ENCODE results near the gene ZBTB6. TPM values are rescaled to one million over a fixed set of nuclear protein-coding genes. Genes with fewer than 3 reads are reported as not detected.

The ZBTB6 gene
- total and polyA plus RNA-seq, 2 of the 13 experiments (the other 11 are each of a cell fraction or from before 2014, with no cell fraction given) = 3.7 to 7.1 TPM

DNA sequence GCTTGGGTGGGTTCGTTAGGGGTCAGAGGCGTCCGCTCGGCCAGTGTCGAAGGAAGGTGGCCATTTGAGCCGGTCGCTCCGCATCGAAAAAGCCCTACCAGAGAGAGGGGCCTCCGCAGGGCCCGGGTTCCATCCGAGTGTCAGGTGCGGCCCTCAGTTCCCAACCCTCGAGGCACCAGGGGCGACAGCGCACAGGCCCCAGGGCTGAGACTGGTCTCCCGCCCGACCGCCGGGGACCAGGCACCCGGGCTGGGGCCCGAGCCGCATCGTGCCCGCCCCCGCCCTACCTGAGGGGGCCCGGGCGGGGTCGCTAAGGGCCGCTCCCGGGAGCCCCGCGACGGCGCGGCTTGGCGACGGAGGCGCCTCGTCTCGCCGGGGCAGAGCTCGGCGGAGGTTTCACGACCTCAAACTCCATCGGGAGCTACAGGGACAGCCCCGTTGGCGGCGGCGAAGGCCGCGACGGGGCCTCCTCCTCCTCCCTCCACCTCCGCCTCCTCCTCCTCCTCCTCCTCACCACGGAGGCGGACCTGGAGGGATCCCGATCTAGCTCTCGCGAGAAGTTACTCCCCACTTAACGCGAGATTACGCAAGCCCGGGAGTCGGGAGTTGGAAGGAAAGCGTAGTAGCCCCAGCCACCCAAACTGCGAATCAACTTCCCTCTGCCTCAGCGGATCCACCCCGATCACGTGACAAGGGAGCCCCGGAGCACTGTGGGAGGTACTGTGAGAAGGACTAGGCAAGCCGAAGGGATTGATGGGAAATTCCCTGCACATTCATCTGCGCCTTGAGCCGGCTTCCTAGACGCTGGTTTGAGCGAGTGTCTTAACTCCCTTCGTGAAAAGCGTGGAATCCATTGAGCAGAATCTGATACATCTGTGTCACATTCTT lies 8.1 kb downstream of the ZBTB6 start, which contains the start of gene RC3H2 (continued):
- TF ChIP-seq, protein P1, sequence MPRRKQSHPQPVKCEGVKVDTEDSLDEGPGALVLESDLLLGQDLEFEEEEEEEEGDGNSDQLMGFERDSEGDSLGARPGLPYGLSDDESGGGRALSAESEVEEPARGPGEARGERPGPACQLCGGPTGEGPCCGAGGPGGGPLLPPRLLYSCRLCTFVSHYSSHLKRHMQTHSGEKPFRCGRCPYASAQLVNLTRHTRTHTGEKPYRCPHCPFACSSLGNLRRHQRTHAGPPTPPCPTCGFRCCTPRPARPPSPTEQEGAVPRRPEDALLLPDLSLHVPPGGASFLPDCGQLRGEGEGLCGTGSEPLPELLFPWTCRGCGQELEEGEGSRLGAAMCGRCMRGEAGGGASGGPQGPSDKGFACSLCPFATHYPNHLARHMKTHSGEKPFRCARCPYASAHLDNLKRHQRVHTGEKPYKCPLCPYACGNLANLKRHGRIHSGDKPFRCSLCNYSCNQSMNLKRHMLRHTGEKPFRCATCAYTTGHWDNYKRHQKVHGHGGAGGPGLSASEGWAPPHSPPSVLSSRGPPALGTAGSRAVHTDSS (CRISPR knock-in tag; conservative IDR thresholded peaks at IDR 0.05) = no peak
- TF ChIP-seq FOXK2 (IDR thresholded peaks at IDR 0.05) (0 out of 2 replicates have a peak, but pooled peaks have one; percentile 40), ZNF547 (CRISPR knock-in tag; IDR thresholded peaks at IDR 0.05) (no peak), RXRB (CRISPR knock-in tag; IDR thresholded peaks at IDR 0.05; ENCODE audit: borderline replicate concordance) (peak; percentile 41; the same call in 1 of the 2 replicates), ZNF670 (CRISPR knock-in tag; IDR thresholded peaks at IDR 0.05; ENCODE audit: borderline replicate concordance) (peak; percentile 35; the same call in 1 of the 2 replicates), TSC22D2 (CRISPR knock-in tag; IDR thresholded peaks at IDR 0.05; ENCODE audit: borderline replicate concordance) (no peak), EED (CRISPR knock-in tag; IDR thresholded peaks at IDR 0.05) (no peak), DPF2 (CRISPR knock-in tag; IDR thresholded peaks at IDR 0.05; ENCODE audit: borderline replicate concordance, low read depth) (no peak), ZBTB3 (CRISPR knock-in tag; IDR thresholded peaks at IDR 0.05; ENCODE audit: borderline replicate concordance, low read depth) (no peak), KDM4B (CRISPR knock-in tag; IDR thresholded peaks at IDR 0.05) (peak; percentile 49; the same call in 1 of the 2 replicates), SMARCE1 (IDR thresholded peaks at IDR 0.05; ENCODE audit: borderline replicate concordance) (no peak), ZNF775 (CRISPR knock-in tag; IDR thresholded peaks at IDR 0.05; ENCODE audit: borderline replicate concordance) (0 out of 2 replicates have a peak, but pooled peaks have one; percentile 27), THAP11 (CRISPR knock-in tag; IDR thresholded peaks at IDR 0.05) (peak; percentile 92), ZSCAN20 (CRISPR knock-in tag; IDR thresholded peaks at IDR 0.05; ENCODE audit: borderline replicate concordance) (peak; percentile 82; the same call in 1 of the 2 replicates), TARDBP (CRISPR knock-in tag; IDR thresholded peaks at IDR 0.05) (peak; percentile 48; the same call in 1 of the 2 replicates), ELF4 (CRISPR knock-in tag; IDR thresholded peaks at IDR 0.05; ENCODE audit: borderline replicate concordance) (no peak), PHF20 (CRISPR knock-in tag; IDR thresholded peaks at IDR 0.05) (peak; percentile 82), ZNF780A (CRISPR knock-in tag; IDR thresholded peaks at IDR 0.05) (no peak), RARA (CRISPR knock-in tag; IDR thresholded peaks at IDR 0.05) (0 out of 2 replicates have a peak, but pooled peaks have one; percentile 19), YY1 (IDR thresholded peaks at IDR 0.05; ENCODE audit: insufficient read depth, insufficient replicate concordance, low read depth, low read length) (peak; percentile 50)
- TF ChIP-seq, protein P2, sequence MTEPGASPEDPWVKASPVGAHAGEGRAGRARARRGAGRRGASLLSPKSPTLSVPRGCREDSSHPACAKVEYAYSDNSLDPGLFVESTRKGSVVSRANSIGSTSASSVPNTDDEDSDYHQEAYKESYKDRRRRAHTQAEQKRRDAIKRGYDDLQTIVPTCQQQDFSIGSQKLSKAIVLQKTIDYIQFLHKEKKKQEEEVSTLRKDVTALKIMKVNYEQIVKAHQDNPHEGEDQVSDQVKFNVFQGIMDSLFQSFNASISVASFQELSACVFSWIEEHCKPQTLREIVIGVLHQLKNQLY (CRISPR knock-in tag; IDR thresholded peaks at IDR 0.05) = peak; percentile 83; the same call in 1 of the 2 replicates
- TF ChIP-seq, protein P3, sequence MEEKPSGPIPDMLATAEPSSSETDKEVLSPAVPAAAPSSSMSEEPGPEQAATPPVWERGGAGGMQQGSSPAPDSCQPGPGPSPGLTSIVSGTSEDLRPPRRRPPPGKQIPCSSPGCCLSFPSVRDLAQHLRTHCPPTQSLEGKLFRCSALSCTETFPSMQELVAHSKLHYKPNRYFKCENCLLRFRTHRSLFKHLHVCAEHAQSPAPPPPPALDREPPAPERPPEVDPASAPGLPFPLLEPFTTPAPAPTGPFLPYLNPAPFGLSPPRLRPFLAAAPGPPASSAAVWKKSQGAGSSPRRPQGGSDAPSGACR (CRISPR knock-in tag; IDR thresholded peaks at IDR 0.05) = no peak
- TF ChIP-seq, protein P4, sequence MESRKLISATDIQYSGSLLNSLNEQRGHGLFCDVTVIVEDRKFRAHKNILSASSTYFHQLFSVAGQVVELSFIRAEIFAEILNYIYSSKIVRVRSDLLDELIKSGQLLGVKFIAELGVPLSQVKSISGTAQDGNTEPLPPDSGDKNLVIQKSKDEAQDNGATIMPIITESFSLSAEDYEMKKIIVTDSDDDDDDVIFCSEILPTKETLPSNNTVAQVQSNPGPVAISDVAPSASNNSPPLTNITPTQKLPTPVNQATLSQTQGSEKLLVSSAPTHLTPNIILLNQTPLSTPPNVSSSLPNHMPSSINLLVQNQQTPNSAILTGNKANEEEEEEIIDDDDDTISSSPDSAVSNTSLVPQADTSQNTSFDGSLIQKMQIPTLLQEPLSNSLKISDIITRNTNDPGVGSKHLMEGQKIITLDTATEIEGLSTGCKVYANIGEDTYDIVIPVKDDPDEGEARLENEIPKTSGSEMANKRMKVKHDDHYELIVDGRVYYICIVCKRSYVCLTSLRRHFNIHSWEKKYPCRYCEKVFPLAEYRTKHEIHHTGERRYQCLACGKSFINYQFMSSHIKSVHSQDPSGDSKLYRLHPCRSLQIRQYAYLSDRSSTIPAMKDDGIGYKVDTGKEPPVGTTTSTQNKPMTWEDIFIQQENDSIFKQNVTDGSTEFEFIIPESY (CRISPR knock-in tag; IDR thresholded peaks at IDR 0.05) = no peak
- TF ChIP-seq, protein P5, sequence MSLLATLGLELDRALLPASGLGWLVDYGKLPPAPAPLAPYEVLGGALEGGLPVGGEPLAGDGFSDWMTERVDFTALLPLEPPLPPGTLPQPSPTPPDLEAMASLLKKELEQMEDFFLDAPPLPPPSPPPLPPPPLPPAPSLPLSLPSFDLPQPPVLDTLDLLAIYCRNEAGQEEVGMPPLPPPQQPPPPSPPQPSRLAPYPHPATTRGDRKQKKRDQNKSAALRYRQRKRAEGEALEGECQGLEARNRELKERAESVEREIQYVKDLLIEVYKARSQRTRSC (CRISPR knock-in tag; IDR thresholded peaks at IDR 0.05; ENCODE audit: low read depth) = no peak

Data from HepG2 (cell line).